SIG-M5 treated with dmso at 0.1 percent for 504 hours (cell line): ENCODE results near the gene DACT2.
"Not testable (repeated sequence)": the region's sequence is repeated elsewhere in the genome, so short reads cannot be mapped to it uniquely, and the experiment has no call there.

Source experiments
- DNase-seq: peaks from one replicate; lab custom pipeline; 2025; ENCODE audit not compliant: unreplicated experiment; lab: John Stamatoyannopoulos, UW

The DACT2 gene

DNA sequence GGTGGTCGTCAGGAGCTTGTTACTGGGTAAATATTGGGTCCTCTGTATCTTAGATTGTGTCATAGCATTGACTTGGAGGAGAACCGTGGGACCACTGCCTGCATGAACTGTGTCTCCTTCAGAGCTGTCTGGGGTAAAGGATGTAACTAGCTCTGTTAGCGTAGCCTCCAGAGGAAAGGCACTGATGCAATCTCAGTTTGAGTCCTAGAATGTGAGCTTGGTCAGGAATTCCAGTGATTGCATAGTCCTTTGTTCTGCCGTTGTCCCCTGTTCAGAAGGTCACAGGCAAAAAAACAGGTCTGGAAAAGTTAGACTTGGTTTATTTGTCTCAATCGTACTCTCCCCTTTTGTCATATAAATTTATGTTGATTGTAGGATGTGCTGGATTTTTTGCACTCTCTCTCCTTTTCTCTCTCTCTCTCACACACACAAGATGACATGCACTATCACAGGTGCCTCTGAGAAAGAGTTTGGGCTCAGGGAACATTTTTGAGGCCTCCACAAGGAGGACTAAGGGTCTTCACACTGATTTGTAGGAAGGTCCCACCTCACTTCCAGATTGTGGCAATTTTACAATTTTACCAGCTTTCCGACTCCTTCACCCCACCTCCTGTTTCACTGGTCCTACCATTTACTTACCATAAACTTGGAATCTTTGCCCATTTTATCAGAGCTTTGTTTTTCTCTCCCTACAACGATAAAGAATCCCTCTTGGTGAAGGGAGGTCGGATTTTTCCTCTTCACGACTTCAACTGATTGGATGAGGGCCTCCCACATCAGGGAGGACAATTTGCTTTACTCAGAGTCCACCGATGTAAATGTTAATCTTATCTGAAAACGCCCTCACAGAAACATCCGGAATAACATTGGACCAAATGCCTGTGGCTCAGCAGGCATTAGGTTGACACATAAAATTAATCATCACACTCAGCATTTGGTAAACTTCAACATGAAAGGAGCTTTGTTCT is 7.0 kb upstream of the DACT2 start:
- DNase-seq, result no peak

DNA sequence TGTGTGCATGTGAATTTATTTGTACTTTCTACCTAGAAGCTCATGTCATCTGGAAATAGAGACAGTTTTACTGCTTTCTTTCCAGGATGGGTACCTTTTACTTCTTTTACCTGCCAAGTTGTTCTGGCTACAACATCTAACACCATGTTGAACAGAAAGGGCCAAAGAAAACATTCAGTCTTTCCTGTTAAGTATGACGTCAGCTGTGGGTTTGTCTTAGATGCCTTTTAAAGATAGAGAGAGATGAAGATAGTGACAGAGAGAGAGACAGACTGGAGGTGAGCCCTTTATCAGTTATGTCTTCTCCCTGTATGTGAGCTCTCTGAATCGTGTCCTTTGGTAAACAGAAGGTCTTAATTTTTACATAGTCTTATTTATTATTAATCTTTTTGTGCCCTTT is 3.4 kb upstream of the DACT2 start:
- DNase-seq, result no peak

DNA sequence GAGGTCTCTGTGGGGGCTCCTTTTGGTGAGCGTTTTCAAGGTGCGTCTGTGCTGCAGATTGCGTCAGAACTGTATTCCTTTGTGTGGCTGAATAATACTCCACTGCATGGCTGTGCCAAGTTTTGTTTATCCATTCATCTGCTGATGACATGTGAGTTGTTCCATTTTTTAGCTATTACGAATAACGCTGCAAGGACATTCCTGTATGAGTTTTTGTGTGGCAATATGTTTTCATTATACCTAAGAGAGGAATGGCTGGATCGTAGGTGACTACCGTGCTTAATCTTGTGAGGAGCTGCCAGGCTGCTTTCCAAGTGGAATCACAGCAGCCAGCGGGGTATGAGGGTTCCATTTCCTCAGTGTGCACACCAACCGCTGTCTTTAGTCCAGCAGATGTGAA is 1.1 kb upstream of the DACT2 start:
- no peak for DNase-seq

DNA sequence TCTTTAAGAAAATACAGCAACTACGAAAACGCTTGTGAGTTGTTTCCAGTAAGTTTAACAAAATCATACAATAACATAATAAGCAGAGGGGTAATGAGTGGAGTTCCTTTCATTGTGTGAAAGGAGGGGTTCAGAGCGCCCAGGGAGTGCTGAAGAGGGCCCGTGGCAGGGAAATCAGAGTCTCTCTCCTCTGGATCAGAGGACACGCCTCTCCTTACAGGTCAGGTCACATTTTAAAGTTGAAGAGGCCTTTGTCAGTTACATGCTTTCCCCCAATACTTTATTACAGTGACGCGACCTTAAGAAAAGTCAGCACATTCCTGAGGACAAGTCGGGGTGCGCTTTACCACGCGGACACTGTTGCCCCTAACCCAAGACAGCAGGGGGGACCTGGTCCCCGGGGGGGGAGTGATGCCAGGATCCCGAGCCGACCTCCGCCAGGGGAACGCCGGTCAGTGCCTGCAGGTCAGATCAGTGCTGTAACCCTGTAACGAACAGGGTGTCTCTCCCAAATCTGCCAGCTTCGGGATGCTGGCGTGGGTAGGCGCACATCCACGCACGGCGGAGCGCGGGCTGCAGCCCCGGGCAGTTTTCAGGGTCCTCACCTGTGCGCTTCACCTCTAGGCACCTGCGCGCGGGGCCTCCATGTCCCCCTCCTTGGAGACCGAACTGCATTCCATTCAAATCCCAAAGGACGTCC is 848 bp downstream of the DACT2 start:
- DNase-seq, result no peak

DNA sequence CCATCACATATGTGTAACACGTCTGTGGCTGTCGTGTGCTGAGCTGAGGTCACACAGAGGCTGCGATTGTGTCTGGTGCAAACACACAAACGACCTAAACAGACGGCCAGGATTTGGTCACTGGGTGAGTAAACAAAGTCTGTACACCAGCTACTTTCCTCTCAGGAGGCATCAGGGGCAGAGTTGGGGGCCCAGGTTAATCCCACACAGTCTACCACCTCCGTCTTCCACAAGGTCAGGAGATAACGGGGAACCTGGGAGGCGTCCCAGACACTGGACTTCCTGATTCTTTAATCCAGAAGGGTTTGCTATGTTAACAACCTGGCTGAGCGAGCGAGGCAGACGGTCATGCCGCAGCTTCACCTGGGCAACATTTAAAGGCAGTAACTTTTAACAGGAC is 1.5 kb downstream of the DACT2 start:
- DNase-seq, result no peak

DNA sequence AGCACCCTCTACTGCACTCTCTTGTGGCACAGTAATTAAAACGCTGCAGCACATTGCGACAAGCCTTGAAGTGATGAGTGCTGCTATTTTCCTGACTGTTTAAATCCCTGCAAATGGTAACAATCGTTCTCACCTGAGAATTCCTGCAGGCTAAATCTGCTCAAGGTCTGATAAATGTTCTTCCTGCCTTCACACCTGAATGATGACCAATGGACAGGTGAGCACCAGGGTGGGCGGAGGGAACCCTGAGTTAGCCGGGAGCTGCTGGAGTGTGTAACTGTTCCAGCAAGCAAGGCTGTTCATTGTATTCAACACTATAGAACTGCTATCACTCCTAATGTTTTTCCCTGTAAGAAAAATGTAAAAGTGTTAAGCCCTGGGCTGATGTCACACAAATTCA is 4.0 kb downstream of the DACT2 start:
- no peak for DNase-seq

DNA sequence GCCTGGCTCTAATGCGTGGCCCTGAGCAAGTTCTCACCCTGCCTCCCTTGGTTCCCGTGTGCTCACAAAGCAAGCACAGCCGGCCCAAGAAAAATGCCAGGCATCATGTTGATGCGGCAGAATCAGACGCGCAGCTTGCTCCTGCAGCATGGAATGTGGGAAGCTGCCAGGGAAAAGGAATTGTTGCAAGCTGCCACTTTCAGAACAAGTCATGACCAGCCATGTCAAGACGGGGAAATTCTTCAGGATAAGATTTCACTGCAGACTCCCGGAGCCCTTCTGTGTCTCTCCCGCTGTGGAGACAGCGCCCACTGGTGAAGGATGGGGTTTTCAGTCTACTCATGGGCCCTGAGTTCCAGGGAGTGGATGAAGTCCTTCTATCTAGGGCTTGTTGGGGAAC is 4.6 kb downstream of the DACT2 start:
- DNase-seq, result no peak

DNA sequence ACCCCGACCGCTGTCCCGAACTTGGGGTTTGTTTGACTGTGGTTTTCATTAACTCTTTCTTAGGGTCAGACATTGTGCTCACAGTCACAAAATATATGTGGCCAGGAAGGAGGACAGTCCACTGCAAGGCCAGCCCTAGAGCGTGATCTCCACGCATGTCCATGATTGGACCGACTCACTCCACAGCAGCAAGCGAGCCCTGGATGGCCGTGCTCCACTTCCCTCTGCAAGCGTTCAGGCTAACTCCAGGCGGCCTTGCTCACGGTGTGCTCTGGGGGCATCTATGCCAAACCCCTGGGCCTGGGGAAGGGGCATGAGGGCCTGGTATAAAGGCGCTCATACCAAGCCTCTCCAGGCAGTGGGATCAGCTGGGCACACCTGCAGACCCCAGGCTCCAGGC is 5.6 kb downstream of the DACT2 start:
- no peak for DNase-seq

DNA sequence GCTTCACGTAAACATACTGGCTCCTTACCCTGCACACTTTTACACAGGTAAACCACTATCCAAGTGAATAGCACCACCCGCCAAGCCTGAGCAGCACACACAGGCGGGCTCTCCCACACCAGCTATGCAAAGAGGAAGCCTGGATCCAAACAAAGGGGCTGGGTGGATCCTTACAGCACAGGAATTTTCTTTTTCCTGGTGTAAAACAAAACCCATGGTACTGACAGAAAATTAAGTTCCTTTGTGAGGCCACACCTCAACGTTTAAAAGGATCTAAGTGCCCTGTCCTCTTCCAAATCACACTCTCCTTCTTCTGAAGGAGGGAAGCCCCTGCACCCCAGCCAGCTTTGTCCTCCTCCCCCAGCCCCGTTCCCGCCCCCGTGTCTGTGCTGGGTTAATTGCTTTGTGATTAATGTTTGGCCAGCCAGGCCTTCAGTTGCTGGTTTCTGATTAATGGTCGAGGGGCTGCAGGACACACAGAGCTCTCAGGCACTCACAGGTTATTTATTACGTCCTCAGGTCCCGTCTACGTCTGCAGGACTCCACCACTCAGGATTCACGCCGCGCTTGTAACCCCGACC is 6.1 kb downstream of the DACT2 start:
- DNase-seq, result no peak

DNA sequence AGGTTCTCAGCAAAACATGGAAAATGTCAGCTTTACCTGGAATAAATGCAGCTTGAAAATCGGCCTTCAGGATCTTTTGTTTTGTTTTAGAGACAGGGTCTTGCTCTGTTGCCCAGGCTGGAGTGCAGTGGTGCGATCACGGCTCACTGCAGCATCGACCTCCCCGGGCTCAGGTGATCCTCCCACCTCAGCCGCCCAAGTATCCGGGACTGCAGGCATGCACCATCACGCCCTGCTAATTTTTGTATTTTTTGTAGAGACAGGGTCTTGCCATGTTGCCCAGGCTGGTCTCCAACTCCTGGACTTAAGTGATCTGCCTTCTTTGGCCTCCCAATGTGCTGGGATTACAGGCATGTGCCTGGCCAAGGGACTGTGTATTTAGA is 7.5 kb downstream of the DACT2 start:
- DNase-seq, result not testable (repeated sequence)

DNA sequence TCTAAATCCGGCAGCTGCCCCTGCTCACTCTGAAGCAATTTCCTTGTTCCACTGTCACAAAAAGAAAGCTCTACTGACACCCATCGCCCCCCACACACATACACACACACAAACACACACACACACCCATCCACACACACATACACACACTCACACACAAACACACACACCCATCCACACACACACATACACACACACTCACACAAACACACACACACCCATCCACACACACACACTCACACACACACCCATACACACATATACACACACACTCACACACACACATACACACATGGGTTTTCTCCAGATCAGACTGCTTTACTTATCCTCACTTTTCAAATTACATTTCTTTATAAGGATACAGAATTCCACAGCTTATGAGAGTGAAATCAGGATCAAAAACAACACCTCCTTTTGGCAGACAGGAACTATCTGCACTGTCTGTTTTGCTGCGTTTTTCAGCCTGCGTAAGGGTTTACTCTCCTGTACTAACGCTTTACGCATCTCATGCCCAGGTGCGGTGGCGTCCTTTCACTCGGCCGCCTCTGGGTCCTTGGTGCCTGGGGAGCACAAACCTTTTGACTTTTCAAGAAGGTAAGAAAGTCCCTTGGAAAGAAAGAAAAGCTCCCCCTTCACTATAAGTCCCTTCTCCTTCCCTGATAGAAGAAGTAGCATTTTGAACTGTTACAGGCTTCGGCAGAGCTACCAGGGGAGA is 8.0 kb downstream of the DACT2 start:
- DNase-seq, result no peak

DNA sequence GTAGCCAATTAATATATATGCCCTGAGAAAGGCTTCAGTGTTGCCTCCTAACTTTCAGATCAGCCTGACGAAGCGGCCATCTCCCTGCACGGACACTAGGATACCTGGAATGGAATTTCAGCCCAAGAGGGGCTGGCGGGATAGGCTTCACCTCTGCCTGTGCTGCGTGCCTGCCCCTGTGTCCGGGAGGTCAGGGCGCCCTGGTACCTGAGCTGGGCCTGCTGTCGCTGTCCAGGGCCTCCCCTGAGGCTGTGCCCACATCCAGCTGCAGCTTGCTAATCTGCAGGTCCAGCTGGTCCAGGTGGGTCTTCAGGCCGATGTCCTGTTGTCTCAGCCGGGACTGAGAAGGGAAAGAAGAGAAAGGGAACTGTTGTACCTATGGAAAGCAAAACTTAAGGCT is 8.6 kb downstream of the DACT2 start:
- no peak for DNase-seq

DNA sequence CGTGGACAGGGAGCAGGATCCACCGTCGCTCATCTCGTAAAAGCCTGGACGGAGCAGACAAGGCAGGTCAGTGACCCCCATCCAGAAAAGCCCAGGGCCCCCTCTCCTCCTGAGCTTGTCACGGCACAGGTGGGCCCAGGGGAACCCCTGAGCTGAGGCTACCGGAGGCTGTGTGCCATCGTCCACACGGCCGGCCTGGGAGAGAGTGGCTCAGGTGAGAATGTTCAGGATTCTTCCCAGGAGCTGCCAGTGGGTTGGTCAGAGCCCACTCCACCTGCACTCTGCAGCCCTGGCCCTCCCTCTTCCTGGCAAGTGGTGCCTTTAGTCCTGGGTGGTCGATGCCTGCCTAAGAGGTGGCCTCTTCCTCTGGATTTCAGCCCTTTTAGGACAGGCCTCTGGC is 9.2 kb downstream of the DACT2 start:
- DNase-seq, result no peak

DNA sequence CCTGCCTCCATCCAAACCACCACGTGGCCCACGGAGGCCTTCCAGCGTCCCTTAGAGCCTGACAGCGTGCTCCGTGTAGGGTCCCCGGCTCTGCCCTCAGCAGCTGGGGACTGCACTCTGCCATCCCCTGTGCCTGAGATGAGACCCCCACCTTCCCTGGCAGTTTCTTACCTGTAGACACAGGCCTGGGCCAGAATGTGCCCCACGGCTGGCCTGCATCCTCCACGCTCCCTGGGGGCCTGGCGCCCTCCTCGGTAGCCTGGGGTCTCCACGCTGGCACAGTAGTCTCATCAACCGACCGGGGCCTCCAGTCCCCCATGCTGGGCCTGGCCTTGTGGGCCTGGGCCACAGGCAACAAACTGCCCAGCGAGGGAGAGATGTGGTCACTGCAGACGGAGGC is 9.6 kb downstream of the DACT2 start:
- no peak for DNase-seq

DNA sequence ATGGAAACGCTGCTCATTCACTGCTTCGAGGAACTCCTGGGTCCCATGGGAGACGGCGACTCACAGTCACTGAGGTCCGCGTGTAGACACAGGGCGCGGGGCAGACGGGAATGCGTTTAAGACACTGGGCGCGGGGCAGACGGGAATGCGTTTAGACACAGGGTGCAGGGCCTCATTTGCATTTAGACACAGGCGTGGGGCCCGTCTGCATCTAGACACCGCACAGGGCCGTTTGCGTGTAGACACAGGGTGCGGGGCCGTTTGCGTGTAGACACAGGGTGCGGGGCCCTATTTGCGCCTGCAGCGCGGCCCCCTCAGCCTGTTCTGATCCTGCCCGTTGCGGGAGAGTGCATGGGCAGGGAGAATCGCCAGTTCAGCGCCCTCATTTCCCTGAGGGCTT is 10.4 kb downstream of the DACT2 start:
- DNase-seq, result no peak

DNA sequence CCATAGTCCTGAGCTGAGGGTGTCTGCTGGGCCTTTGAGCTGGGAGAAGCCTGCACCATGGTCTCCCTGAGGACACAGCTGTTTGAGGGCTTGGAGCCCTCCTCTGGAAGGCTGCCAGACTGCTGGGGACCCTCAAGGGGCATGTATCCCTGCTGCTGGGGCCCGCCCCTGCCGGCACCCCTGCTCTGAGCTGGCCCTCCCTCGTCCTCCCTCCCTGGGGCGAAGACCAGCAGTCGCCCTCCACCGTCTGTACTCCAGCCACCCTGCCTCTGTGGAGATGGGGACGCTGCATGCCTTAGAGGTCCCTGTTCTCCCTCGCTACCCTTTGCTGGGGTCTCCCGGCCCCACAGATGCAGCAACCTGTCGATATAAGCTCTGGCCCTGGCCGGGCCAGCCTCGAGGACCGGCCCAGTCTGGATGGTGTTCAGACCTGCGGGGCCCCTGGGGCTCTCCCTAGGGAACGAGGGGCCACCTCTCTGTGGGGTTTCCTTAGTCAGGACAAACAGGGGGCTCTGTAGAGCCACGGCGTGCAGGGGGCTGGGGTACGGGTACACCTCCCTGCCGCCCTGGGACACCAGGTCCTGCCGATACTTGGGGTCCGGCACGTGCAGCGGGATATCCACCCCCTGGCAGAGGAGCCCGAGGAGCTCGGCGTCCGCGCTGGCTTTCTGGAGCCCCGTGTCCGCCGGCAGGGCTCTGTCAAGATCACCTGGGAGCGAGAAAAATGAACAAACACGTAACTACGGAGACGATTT is 11.0 kb downstream of the DACT2 start:
- DNase-seq, result no peak

DNA sequence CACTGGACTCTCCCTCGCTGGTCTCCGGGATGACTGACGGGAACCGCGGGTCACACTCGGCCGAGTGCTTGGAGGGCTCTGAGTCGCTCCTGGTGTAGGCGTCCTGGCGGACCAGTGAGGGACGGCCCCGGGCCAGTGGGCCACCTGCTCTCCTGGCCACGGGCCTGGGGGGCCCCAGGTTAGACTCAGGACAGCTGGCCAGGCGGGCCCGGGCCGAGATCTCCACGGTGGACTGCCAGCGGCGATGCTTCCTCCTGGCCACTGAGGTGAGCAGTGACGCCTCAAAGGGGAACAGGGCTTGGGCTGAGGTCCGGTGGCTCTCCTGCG is 11.9 kb downstream of the DACT2 start:
- DNase-seq, result no peak

DNA sequence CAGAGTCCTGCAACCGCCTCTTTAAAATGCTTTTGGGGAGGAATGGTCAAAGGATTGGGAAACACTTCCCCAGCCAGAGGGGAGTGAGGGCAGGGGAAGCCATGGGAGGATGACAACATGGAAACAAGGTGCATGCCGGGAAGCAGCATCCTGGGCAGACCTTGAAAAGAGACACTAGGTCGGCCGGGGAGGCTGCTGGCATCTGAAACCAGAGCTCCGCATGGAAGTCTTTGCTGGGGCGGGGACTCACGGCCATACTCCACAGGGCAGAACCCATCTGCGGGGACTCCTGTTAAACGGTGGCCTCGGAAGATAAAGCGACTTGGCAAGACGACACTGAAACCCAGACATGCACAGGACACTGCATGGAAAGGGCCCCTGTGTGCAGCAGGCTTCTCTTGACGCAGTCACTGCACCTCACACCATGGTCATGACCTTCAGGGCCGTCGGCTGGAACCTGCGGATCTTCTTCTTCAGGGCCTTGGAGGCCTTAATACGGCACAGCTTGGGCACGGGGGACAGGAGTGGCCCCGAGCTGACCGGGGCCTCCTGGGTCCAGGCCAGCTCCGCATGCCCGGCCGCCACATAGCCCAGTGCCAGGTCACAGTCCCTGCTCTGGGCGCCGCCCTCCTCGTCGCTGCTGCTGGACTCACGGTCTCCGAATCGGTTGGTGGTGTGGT is 12.4 kb downstream of the DACT2 start:
- no peak for DNase-seq

DNA sequence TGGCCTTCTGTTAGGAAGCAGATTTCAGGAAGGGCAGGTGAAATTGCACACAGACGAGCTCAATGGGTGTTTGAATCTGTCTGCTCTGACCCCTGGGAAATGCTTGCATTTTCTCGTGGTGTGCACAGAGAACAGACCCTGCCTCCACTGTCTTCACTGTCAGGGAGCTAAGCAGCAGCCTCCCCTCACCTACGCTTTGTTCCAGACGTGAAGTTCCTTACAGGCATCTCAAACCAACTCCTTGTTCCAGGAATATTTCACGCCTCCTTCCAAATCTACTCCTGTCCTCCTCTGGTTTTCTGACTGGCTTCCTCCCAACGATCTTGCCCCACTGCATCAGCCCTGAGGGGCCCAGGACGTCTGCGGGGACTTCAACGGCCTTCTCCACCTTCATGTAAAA is 13.7 kb downstream of the DACT2 start:
- no peak for DNase-seq

DNA sequence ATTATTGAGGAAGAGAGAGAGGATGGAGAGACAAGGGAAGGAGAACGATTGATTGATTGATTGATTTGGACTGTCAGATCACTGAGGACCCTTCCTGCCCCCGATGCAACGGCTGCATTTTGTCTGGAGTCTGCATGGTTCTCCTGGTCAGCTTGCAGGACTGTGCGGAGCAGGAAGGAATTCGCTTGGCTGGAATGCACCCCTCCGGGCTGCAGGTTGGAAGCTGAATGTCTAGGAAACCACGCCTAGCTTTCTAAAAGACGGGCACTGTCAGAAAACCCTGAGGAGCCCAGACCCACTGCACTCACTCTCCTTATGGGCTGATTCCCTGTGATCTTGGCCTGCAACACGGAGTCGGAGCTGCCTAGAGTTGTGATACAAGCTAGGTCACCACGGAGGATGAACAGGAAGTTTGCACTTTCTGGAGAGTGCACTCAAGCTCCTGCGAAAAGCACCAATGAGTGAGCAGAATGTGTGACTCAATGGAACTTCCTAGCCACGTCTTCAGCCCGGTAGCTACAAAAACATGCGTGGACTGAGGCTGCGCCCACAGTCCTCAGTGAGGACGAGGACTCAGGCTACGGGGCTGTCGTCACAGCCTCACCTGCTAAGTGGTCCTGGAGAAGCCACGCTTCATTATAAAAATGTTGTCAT is 14.4 kb downstream of the DACT2 start:
- no peak for DNase-seq
